GM21381 (cell line): ENCODE measurements around the gene TBXAS1.

Experiments used
- ATAC-seq: cut with Tn5 transposase; IDR thresholded peaks from one replicate; pipeline ENCODE4 v1.9.1; 2021; ENCODE audit warnings: mild to moderate bottlenecking, moderate library complexity; ENCODE audit not compliant: unreplicated experiment

Gene TBXAS1

DNA sequence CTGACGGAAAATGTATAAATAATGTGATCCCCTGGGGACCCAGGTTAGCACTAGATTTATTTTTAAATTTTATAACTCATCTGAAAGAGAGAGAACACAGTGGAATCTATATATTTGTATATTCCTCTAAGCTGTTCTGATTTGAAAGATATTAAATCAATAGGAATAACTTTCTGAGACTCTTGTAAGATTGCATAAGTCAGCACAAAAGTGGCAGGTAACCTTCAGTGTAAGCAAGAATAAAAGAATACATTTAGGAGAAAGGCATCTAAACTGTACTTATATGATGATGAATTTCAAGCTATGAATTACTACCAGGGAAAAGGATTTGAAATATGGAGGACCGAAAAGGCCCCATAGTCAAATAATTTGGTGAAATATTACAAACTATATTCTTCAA is 112.8 kb downstream of the TBXAS1 start:
- no peak for ATAC-seq

DNA sequence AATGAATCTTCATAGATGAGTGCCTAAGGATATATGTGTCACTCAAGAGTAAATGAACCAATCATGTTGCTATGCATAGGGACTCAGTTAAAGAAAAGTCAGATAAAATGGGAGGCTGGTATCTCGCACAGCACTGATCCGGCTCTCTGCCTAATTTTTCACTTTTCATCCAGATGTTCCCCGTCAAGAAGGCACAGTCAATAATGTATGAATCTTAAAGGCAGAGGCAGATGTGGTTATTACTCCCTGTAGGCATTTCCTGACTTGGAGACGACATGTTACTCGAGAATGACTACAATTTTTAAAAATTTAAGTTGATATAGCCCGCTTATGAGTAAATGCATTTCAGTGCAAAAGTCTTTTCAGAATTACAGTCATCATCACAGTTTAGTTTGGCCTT is 113.6 kb downstream of the TBXAS1 start:
- ATAC-seq = no peak

DNA sequence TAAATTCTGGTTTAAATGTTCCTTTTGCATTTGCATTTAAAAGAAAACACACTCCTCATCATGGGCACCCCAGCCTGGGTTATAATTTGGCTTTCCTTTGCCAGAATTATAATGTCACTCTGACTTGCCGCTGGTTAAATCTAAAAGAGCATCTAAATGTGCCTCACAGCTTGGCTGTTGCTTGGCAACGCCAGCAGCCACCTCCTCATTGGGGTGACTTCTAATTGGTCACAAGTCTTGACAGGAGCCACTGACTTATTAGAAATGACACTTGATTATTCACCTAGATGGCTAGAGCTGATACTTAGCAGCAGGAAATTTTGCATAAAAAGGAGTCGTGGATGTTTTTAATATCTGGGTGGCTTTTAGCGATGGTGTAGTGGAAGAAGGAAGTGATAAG is 114.3 kb downstream of the TBXAS1 start:
- no peak for ATAC-seq

DNA sequence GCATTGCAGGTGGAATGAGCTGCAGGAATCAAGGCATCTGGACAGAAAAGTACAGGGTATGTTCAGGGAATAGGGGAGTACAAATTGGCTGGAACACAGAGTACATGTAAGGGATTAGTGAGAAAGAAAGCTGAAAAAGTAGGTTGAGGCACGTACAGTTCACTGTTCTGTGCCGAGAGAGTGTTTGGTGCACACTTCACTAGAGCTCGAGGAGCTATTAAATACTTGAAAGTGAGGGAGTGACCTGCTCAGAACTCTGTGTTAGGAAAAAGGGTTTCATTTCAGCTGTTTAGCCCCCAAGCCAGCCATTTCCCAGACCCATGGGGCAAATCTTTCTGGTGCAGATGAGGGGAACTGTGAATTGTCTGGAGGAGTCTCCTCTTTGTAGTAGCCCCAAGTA is 115.2 kb downstream of the TBXAS1 start:
- ATAC-seq = no peak

DNA sequence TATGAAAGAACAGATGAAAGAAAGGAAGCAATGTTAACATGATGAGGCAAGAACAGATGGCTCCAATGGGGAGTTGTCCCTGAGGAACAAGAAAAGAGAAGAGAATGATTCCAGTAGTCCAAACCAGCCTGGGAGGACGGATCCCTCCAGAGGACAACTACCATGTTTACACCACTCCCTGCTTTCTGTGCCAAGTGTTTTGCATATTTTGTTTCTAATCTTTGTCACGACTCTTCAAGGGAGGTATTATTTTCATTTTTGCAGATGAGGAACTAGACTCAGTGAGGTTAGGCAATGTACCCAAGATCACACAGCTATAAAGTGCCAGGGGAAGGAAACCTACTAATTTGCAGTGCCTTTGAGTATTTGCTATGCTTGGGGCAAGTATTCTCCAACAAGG is 117.5 kb downstream of the TBXAS1 start:
- ATAC-seq = no peak

DNA sequence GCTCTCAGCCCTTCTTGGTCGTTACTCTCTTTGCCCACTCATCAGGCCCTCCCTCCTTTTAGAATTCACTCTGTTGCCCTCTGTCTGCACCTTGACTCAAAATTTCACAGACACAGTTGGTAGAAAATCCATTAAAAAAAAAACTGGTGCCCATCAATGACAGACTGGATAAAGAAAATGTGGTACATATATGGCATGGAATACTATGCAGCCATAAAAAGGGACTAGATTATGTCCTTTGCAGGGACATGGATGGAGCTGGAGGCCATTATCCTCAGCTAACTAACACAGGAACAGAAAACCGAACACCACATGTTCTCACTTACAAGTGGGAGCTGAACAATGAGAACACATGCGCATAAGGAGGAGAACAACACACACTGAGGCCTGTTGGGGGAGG is 118.0 kb downstream of the TBXAS1 start:
- ATAC-seq = no peak

DNA sequence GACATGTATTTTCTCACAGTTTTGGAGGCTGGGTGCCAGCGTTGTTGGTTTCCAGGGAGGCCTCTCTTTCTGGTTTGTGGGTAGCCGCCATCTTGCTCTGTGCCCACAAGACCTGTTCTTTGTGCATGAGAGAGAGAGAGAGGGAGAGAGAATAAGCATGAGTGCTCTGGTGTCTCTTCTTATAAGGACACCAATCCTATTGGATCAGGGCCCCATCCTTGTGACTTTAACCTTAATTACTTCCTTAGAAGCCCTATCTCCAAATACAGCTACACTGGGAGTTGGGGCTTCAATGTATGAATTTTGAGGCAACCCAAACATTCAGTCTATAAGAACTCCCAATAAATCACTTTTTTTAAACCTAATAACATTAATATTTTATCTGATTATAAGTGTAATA is 119.1 kb downstream of the TBXAS1 start:
- ATAC-seq = no peak

DNA sequence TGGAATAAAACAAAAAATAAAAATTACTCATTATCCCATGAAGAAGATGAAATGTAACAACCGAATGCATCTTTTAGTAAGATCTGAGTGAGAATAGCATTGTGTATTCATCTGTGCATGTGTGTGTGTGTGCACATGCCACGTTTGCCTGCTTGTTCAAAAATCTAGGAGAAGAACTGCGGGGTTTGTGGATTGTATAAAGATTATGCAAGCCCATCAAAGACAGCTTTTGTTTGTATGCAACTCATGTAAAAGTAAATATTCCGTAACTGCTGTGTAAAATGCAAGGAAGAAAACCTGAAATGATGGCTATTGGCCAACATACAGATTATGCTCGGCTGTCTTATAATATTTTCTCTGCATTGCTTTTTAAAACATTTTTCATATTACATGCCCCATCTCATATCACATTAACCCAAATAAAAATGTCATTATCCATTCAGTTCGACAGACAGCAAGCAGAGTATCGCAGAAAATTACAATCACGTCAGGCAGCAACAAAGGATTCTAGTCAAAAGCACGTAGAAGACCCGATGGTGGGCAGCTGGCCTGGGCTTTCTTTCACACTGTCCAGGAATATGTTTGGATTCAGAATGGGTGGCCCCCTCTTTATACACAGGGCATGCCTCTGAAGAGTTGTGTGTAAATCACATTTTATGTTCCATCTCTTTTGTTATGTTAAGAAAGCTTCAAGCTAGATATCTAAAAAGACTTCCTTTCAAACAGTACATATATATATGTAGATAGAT is 119.7 kb downstream of the TBXAS1 start:
- no peak for ATAC-seq

DNA sequence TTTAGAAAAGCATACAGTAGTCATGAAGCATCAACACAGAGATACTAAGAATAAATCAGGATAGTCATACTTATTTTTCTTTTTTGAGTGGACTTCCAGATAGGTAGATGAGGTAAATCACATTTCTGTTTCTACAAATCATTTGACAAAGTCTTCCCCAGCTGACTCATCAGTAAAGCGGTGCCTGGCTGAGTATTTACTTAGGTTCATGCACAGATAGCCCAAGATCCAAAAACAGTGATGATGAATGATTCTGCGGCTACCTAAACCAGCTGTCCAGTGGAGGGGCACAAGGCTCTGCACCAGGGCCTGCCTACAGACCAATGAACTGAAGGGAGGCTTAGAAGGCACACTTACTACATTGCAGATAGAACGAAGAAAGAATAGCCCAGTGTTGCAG is 120.6 kb downstream of the TBXAS1 start:
- ATAC-seq = no peak

DNA sequence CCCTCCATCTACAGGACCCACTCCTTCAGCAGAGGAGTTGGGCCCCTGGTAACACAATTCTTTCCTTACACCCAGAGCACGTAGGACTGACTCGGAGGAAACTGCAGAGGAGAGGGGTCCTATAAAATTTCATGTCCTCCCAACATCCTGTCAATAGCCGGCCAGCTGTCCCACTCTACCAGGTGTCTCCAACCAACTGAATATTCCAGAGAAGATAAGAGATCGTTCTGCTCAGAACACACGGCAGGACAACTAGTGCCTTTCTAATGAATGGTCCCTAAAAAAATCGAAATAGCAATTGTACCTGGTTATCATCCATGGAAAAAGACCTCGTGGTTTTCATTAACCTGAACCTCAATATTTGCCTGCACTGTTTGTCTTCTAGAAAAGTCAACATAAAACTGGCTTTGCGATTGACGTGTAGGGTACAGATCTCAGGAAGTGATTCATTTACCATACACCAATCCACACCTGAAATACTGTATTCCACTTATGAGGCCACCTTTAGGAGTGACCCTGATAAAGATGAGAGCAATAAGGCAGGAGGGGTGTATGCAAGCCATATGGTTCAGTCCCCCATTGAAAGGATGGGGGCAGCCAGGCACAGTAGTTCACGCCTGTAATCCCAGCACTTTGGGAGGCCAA is 121.9 kb downstream of the TBXAS1 start:
- no peak for ATAC-seq

DNA sequence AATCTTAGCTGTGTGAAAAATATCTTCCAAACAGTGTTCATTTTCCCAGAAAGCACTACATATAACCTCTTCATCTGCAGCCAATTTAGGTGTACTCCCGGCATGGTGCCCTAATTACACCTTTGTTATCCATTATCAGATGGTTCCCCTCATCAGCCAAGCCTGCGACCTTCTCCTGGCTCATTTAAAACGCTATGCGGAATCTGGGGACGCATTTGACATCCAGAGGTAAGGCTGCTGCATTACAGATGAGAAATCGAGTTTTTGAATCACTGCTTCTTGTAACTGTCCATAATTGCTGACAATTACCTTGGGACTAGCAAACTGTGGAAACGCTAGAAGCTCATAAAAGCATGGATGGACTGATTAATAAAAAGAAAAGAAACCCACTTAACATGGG is 124.2 kb downstream of the TBXAS1 start:
- no peak for ATAC-seq

DNA sequence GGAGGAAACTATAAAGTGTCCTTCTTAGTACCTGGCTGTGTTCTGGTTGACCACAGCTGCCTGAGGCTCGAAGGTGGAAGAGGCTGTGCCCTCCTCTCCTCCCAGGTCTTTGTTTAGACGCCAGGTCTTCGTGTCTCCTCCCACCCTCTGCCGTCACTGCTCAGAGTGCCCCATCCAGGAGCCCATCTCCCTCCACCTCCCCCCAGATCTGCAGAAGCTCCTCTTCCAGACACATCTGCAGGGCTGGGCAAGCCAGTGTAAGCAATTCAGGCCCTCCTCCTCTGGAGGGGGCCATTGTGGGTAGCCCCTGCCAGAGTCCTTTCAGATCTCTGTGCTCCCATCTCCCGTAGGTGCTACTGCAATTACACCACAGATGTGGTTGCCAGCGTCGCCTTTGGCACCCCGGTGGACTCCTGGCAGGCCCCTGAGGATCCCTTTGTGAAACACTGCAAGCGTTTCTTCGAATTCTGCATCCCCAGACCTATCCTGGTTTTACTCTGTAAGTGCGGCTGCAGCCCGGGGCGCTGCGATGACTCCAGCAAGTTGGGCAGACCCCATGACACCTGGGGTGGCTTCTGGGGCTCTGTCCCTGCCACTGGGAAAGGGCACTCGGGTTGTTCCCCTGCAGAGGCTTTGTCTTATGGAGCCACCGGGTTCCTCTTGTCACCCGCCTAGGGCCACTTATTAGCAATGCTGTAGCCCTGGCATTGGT is 126.2 kb downstream of the TBXAS1 start:
- no peak for ATAC-seq

DNA sequence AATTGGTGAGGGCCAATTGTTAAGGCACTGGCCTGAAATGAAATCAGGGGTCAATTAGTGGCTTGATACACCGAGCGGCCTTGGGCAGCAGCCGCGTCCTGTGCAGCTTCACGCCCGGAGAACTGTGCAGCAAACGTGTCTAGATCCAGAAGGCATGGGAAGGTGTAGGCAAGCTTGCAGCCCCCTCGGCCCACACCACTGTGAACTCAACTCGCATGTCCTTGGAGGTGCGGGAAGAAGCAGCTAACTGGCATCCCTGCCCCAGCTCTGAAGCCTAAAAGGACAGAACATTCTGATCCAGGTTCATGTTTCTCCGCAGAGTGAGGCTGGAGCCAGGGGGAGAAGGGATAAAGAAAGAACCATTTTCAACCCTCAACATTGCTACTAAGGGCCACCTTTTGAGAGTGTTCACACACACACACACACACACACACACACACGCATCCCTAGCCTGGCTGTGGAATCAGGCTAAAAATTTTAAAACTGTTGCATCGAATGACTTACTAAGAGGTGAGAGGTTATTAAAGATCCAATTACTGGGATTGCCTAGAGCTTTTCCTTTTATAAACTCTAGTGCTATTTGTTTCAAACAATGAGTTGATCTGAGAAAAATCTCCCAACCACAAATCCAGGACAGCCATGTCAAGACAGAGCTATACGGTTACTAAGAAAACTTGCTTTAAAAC is 129.7 kb downstream of the TBXAS1 start:
- no peak for ATAC-seq

DNA sequence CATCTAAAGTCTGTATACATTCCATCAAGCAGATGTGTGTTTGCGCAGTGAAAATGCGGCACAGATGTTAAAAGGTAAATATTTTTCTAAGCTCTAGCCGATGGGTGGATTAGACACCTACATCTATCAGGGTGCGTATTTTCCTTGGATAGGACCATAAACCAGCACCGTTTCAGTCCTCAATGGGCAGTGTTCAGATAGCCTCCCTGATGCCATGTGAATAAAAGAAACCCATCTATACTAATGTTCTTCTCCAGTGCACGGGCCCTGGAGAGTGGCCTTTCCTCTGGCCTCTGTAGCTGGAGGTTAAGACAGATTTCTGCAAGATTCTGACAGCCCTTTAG is 130.2 kb downstream of the TBXAS1 start:
- ATAC-seq = no peak

DNA sequence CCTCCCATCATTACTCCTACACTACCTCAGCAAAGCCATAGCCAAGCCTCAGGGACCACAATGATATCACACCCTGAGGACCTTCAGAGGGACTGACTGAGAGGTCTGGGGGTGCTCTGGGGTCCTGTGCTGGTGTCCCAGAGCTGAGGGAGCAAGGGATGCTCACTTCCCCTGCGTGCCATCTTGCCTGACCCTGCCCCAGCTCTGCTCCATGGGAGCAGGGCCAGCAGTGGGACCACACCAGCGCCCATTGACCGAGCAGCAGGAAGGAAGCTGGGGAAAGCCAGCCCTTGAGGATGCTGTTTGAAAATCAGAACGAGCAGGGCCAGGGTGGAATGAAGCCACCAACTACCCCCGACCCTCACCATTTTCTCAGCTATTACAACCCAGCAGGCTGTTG is 130.7 kb downstream of the TBXAS1 start:
- ATAC-seq = no peak

DNA sequence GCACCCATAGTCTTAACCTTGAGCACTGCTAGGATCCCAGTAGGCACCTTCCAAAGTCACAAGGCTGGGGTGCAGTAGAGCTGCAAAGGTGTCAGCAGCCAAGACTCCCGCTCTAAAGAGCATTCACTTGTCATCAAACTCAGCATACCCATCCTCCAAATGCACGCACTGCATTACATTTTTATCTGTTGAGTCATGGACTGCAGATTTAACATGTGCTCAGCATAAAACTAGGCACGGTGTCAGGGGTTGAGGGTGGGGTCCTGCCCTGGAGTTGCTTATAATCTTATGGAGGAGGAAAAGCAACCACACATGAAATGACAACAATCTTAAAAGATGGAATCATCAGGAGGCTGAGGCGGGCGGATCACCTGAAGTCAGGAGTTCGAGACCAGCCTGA is 131.1 kb downstream of the TBXAS1 start:
- no peak for ATAC-seq

DNA sequence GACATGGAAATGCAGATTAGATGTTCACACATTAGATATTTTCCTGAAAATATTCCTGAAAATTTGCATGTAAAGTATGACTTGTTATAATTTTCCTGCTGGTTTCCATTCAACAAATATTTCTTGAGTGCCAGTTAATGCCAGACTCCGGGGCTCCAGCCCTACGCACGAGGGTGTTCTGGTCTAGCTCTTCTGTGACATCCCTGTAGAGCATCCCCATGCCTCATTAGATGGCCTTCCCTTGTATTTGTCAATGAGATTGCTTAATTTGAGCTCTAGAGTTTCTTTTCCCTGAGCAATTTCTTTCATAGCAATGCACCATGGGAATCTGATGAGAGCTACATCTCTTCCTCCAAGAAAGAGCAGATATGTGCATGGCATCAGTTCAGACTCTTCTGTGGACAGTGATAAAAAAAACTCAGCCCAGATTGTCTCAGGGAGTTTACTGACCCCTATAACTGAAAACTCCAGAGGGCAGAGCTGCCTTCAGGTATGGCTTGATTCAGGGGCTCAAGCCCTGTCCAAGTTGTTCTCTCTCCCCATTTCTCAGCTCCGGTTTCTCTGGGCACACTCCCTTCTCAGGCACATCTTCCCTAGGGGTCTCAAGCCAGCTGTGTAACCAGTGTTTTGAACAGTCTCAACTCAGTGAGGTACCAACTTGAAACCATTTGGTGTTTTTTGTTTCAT is 137.0 kb downstream of the TBXAS1 start:
- ATAC-seq = no peak

DNA sequence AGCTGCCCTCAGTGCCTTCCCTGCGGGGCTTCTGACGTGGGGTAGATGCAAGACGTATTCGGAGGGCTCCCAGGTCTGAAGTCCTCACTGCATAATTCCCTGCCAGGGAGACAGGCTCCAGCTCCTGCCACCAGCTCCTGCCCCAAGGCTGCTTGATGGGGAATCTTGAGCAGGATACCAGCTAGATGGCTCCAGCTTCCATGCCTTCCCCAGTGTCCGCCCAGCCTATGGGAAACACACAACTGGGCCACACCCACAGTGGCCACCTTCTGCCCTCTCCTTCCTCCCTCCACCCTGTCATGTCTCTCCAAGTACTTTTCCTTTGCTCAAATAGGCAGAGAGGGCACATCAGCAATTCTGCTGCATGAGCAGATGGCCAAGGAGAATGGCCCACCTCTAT is 137.9 kb downstream of the TBXAS1 start:
- ATAC-seq = no peak

DNA sequence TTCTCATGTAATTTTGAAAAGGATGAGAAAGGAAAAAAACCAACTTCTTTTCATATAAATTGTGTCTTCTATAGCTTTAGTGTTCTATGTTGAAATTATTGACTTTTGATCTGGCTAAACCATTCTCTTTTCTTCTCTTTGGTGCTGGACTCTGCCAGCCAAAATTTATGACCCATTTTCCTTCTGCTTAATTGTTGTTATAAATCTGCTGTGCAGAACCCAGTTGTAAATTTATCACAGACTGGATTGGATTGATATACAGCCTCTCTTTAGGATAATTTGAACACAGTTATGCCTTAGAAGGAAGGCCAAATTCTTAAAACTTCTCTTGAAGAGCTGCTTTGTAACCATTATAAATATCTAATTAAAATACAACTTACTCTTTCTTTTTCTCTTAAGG is 139.9 kb downstream of the TBXAS1 start:
- ATAC-seq = no peak

DNA sequence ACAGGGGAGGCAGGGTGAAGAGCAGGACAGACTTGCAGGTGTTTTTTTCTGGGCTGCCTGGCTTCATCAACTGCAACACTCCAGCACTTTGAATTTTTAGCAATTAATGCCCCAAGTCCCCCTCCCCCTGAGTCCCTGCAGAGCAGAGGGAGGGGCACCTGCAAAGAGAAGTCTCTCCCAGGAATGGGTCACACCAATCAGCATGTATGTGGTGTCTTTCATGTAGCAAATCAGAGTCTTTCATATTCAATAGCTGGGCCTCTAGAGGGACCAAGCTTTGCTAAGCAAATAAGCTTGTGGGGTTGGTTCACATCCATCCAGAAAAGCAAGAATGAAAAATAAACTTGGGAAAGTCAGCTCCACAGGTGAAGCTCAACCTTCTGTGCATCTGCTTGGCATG is 143.0 kb downstream of the TBXAS1 start:
- ATAC-seq = no peak
